K562 (cell line): ENCODE data around the gene CAMK1D.

Experiments used
- ELF4 ChIP-seq: fragments of 450-650 bp; formaldehyde crosslinking; IDR thresholded peaks from 2 replicates; pipeline ENCODE4 v1.4.0; 2022; ENCODE audit warnings: missing genetic modification characterization
- SP2 ChIP-seq: IDR thresholded peaks from 2 replicates; pipeline ENCODE4 v1.6.1; 2011; ENCODE audit warnings: mild to moderate bottlenecking, low read depth, low read length, moderate library complexity; ENCODE audit not compliant: poor library complexity, severe bottlenecking; ENCODE audit errors: extremely low read depth
- TCF7L2 ChIP-seq: fragments of 150-350 bp; IDR thresholded peaks from 2 replicates; pipeline ENCODE4 v1.6.1; 2016; ENCODE audit warnings: low read depth, mild to moderate bottlenecking, low read length, moderate library complexity
- ZKSCAN1 ChIP-seq: fragments of 150-350 bp; IDR thresholded peaks from 2 replicates; pipeline ENCODE4 v1.6.1; 2016; ENCODE audit warnings: low read depth, low read length
- TF ChIP-seq, protein P1 (sequence below): sonication (generic); formaldehyde crosslinking; IDR thresholded peaks from 2 replicates; pipeline ENCODE4 v1.9.0; 2022; ENCODE audit warnings: mild to moderate bottlenecking, missing genetic modification reagents
- TF ChIP-seq, protein P2 (sequence below): fragments of 450-650 bp; formaldehyde crosslinking; IDR thresholded peaks from 2 replicates; pipeline ENCODE4 v1.4.0; 2022; ENCODE audit warnings: missing genetic modification characterization
- TF ChIP-seq, protein P3 (sequence below): fragments of 200-800 bp; sonication (Bioruptor generic); IDR thresholded peaks from 2 replicates; pipeline ENCODE4 v1.6.1; 2016; ENCODE audit warnings: missing genetic modification characterization, missing compliant biosample characterization

- TF ChIP-seq TCF7L2, result no peak
- TF ChIP-seq, protein P1, sequence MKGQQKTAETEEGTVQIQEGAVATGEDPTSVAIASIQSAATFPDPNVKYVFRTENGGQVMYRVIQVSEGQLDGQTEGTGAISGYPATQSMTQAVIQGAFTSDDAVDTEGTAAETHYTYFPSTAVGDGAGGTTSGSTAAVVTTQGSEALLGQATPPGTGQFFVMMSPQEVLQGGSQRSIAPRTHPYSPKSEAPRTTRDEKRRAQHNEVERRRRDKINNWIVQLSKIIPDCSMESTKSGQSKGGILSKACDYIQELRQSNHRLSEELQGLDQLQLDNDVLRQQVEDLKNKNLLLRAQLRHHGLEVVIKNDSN, result no peak
- TF ChIP-seq, protein P2, sequence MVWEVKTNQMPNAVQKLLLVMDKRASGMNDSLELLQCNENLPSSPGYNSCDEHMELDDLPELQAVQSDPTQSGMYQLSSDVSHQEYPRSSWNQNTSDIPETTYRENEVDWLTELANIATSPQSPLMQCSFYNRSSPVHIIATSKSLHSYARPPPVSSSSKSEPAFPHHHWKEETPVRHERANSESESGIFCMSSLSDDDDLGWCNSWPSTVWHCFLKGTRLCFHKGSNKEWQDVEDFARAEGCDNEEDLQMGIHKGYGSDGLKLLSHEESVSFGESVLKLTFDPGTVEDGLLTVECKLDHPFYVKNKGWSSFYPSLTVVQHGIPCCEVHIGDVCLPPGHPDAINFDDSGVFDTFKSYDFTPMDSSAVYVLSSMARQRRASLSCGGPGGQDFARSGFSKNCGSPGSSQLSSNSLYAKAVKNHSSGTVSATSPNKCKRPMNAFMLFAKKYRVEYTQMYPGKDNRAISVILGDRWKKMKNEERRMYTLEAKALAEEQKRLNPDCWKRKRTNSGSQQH (CRISPR knock-in tag), result no peak
- no peak for TF ChIP-seq SP2
- TF ChIP-seq ZKSCAN1, result no peak
- TF ChIP-seq, protein P3, sequence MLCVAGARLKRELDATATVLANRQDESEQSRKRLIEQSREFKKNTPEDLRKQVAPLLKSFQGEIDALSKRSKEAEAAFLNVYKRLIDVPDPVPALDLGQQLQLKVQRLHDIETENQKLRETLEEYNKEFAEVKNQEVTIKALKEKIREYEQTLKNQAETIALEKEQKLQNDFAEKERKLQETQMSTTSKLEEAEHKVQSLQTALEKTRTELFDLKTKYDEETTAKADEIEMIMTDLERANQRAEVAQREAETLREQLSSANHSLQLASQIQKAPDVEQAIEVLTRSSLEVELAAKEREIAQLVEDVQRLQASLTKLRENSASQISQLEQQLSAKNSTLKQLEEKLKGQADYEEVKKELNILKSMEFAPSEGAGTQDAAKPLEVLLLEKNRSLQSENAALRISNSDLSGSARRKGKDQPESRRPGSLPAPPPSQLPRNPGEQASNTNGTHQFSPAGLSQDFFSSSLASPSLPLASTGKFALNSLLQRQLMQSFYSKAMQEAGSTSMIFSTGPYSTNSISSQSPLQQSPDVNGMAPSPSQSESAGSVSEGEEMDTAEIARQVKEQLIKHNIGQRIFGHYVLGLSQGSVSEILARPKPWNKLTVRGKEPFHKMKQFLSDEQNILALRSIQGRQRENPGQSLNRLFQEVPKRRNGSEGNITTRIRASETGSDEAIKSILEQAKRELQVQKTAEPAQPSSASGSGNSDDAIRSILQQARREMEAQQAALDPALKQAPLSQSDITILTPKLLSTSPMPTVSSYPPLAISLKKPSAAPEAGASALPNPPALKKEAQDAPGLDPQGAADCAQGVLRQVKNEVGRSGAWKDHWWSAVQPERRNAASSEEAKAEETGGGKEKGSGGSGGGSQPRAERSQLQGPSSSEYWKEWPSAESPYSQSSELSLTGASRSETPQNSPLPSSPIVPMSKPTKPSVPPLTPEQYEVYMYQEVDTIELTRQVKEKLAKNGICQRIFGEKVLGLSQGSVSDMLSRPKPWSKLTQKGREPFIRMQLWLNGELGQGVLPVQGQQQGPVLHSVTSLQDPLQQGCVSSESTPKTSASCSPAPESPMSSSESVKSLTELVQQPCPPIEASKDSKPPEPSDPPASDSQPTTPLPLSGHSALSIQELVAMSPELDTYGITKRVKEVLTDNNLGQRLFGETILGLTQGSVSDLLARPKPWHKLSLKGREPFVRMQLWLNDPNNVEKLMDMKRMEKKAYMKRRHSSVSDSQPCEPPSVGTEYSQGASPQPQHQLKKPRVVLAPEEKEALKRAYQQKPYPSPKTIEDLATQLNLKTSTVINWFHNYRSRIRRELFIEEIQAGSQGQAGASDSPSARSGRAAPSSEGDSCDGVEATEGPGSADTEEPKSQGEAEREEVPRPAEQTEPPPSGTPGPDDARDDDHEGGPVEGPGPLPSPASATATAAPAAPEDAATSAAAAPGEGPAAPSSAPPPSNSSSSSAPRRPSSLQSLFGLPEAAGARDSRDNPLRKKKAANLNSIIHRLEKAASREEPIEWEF (CRISPR knock-in tag), result no peak
- TF ChIP-seq ELF4, result no peak
These were observed 20.6 kb downstream of the CAMK1D start for GRCh38 chr10:12369982-12370381.
